ENCODE results near the gene CFAP299. TPM values are rescaled to one million over a fixed set of nuclear protein-coding genes. Genes with fewer than 3 reads are reported as not detected.

CFAP299 gene
- total RNA-seq, 2 donors from 2014 or later: not detected

GRCh38 chr4:80694171-80694570, 358.6 kb downstream of the CFAP299 start:
- Histone ChIP-seq H3K36me3 (ENCODE audit: control insufficient read depth, insufficient read depth, low read length) (no peaks in the 10 kb centered on the region), H3K9me3 (ENCODE audit: control insufficient read depth, low read length) (no peaks in the 10 kb centered on the region), H3K27me3 (ENCODE audit: control insufficient read depth, insufficient read depth, low read length, poor library complexity, severe bottlenecking) (peaks cover under 1% of the 10 kb centered on the region), H3K4me3 (ENCODE audit: low read length) (no peak overlapping the region), H3K4me1 (ENCODE audit: control insufficient read depth, insufficient read depth, low read length) (no peaks in the 10 kb centered on the region), H3K9ac (ENCODE audit: extremely low read depth, low read length, poor library complexity, severe bottlenecking) (no peak overlapping the region), H3K27ac (ENCODE audit: low read depth, low read length) (no peak overlapping the region)
- H3K4me1 Mint-ChIP-seq: peaks cover 6% of the 10 kb centered on the region
- no peaks in the 10 kb centered on the region for H3K36me3 Mint-ChIP-seq (ENCODE audit: low read depth)
- peaks cover 4% of the 10 kb centered on the region for H3K9me3 Mint-ChIP-seq
- H3K4me3 Mint-ChIP-seq: no peak overlapping the region
- TF ChIP-seq CTCF (conservative IDR thresholded peaks at IDR 0.05): no peak
- WGBS, 2 experiments (ENCODE audit: insufficient coverage in 1 of 2, insufficient read length in 1 of 2): 86 to 92% methylated on average over 1 to 3 of the region's 3 CpGs
- no peak overlapping the region for H3K27ac Mint-ChIP-seq
- no peak for DNase-seq
- no peaks in the 10 kb centered on the region for H3K27me3 Mint-ChIP-seq (ENCODE audit: insufficient read depth)

DNA sequence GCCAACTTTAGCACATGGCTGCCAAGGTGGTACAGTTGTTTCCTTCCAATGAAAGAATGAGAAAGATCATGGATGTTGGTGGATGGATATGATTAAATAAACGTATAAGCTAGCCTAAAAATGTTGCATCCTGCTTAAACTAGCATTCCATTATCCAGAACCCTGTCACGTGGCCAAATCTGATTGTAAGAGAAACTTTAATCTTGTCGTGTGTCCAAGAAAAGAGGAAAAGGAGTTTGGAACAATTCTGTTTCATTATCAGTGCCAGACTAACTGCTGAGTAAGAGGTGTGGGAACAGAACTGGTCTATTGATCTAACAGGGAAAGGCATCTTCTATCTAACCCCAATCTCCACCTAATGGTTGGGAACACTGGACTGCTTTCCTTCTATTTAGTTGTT, 369.8 kb downstream of the CFAP299 start:
- Mint-ChIP-seq H3K27ac (no peak overlapping the region), H3K36me3 (ENCODE audit: low read depth) (no peaks in the 10 kb centered on the region)
- 64 to 81% methylated on average over 3 of the region's 3 CpGs for WGBS, 2 experiments (ENCODE audit: insufficient coverage in 1 of 2, insufficient read length in 1 of 2)

DNA sequence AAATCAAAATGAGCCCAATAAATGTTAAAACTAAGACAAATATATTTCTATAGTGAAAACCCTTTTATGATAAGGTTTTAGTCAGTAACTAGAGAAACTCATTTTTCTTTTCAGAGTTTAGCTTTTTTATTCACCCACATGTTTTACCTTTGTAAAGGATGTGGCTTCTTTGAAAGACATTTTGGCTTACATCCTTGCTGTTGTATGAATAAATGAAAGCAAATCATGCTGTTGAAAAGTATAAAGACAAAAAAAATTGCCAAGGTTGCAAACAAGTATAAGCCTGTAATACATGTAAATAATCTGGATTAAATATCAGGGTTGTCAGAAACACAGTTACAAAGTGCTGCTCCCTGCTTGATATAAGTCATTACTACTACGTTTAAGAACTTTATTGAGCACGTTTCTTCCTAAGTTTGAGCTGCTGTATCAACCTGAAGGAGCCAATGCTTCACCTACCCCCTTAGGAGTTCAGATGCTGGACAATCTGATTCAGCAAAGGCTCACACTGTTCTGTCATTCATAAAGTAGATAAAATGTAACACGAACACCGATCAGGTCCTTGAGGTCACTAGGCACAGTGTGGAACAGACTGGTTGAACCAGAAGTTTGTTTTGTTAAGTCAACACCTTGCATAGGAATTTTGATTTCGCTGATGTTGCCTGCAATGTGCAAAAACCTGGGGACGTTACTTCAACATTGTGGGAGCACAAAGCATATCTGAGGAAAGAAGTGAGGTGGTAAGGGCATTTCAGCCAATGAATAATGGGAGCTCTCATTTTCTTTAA, 373.7 kb downstream of the CFAP299 start:
- Histone ChIP-seq H3K36me3 (ENCODE audit: control insufficient read depth, insufficient read depth, low read length) (no peaks in the 10 kb centered on the region), H3K9ac (ENCODE audit: extremely low read depth, low read length, poor library complexity, severe bottlenecking) (no peak overlapping the region), H3K27me3 (ENCODE audit: control insufficient read depth, insufficient read depth, low read length, poor library complexity, severe bottlenecking) (no peaks in the 10 kb centered on the region), H3K9me3 (ENCODE audit: control insufficient read depth, low read length) (no peaks in the 10 kb centered on the region), H3K4me1 (ENCODE audit: control insufficient read depth, insufficient read depth, low read length) (peaks cover 12% of the 10 kb centered on the region), H3K27ac (ENCODE audit: low read depth, low read length) (no peak overlapping the region), H3K4me3 (ENCODE audit: low read length) (no peak overlapping the region)
- WGBS, 2 experiments (ENCODE audit: insufficient coverage in 1 of 2, insufficient read length in 1 of 2): 75 to 77% methylated on average over 4 to 6 of the region's 6 CpGs
- H3K4me3 Mint-ChIP-seq: no peak overlapping the region
- H3K27me3 Mint-ChIP-seq (ENCODE audit: insufficient read depth): no peaks in the 10 kb centered on the region
- no peak for TF ChIP-seq CTCF (conservative IDR thresholded peaks at IDR 0.05)
- DNase-seq: no peak
- H3K4me1 Mint-ChIP-seq: peaks cover 18% of the 10 kb centered on the region
- H3K27ac Mint-ChIP-seq: no peak overlapping the region
- no peaks in the 10 kb centered on the region for H3K36me3 Mint-ChIP-seq (ENCODE audit: low read depth)
- H3K9me3 Mint-ChIP-seq: no peaks in the 10 kb centered on the region

More for the DNA sequence above, 369.8 kb downstream of the CFAP299 start:
- DNase-seq: no peak
- H3K4me3 Mint-ChIP-seq: no peak overlapping the region
- H3K27me3 ChIP-seq (ENCODE audit: control insufficient read depth, insufficient read depth, low read length, poor library complexity, severe bottlenecking): no peaks in the 10 kb centered on the region
- H3K4me1 ChIP-seq (ENCODE audit: control insufficient read depth, insufficient read depth, low read length): peaks cover 28% of the 10 kb centered on the region
- no peak for TF ChIP-seq CTCF (conservative IDR thresholded peaks at IDR 0.05)
- H3K27ac ChIP-seq (ENCODE audit: low read depth, low read length): no peak overlapping the region
- H3K9ac ChIP-seq (ENCODE audit: extremely low read depth, low read length, poor library complexity, severe bottlenecking): no peak overlapping the region
- H3K36me3 ChIP-seq (ENCODE audit: control insufficient read depth, insufficient read depth, low read length): no peaks in the 10 kb centered on the region
- peak overlapping the region; percentile 16 for H3K4me3 ChIP-seq (ENCODE audit: low read length)
- H3K9me3 ChIP-seq (ENCODE audit: control insufficient read depth, low read length): no peaks in the 10 kb centered on the region
- peaks cover 41% of the 10 kb centered on the region for H3K4me1 Mint-ChIP-seq
- H3K27me3 Mint-ChIP-seq (ENCODE audit: insufficient read depth): no peaks in the 10 kb centered on the region
- no peaks in the 10 kb centered on the region for H3K9me3 Mint-ChIP-seq

Data from endodermal cell (in vitro differentiated cells).